ENCODE results near the gene RMC1.
"Not testable (repeated sequence)": the region's sequence is repeated elsewhere in the genome, so short reads cannot be mapped to it uniquely, and the experiment has no call there.

The RMC1 gene

DNA sequence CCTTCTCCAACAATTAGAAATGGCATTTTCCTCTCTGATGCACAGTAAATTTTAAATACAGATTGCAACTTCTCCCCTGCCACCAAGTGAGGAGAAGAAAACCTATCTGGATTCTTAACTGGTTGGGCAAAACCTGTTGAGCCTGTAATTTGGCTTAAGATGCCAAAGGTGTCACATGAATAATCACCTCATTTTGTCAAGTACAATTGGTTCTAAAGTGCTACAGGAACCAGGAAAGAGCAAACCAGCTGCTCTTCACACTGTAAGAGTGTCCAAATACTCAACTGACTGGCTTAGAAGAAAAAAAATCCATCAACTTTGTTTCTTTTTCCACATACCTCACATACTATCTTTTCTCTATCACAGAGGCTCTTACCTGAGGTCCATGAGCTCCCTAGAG is 47.6 kb downstream of the RMC1 start:
- Histone ChIP-seq H3K4me1 (ENCODE audit: control insufficient read depth, insufficient read depth, low read length, poor library complexity, severe bottlenecking) (no peaks in the 10 kb centered on the region), H3K36me3 (ENCODE audit: control insufficient read depth, insufficient read depth, low read length) (peaks cover 60% of the 10 kb centered on the region), H3K9me3 (ENCODE audit: control insufficient read depth, low read length) (no peaks in the 10 kb centered on the region), H3K4me3 (ENCODE audit: insufficient read depth, low read depth, low read length, poor library complexity, severe bottlenecking) (no peak overlapping the region), H3K27me3 (replicated peaks; ENCODE audit: control insufficient read depth, insufficient read depth, low read length, poor library complexity, severe bottlenecking) (no peaks in the 10 kb centered on the region), H3K27ac (ENCODE audit: insufficient read depth, low read length, poor library complexity, severe bottlenecking) (no peak overlapping the region)
- no peak for DNase-seq

DNA sequence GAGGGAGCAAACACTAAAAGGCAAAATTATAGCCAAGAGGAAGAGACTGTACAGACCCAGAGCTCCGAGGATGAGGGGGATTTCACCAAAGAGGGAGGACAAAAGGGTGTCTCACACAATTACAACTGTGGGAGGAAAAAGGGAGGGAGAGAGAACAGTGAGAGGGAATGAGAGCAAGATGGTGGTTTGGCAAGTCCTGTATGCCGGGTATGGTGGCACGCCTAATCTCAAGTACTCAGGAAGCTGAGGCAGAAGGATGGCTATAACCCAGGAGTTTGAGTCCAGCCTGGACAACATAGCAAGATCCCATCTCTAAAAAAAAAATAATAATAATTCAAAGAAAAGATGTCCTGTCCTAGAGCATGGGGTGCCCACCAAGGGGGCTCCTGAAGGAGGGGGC is 48.7 kb downstream of the RMC1 start:
- Histone ChIP-seq H3K4me3 (ENCODE audit: insufficient read depth, low read depth, low read length, poor library complexity, severe bottlenecking) (no peak overlapping the region), H3K27ac (ENCODE audit: insufficient read depth, low read length, poor library complexity, severe bottlenecking) (no peak overlapping the region), H3K36me3 (ENCODE audit: control insufficient read depth, insufficient read depth, low read length) (peaks cover 64% of the 10 kb centered on the region)

DNA sequence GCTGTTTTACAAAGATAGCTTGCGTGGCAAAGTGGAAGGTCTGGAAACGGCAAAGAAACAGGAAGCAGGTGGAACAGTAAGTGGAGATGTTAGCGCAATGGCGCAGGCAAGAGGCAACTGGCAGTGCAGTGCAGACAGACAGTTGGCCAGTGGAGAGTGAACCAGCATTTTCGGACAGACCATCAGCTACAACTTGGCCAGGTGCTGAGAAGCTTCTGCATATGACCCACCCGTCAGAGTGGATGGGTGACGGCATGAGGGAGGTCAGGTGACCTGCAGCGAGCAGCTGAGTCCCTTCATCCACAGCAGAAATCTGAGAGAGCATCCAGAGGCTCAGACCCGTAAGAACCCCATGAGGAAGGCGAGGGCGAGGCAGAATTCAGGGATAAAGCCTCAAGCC is 49.2 kb downstream of the RMC1 start:
- Histone ChIP-seq H3K36me3 (ENCODE audit: control insufficient read depth, insufficient read depth, low read length) (peaks cover 59% of the 10 kb centered on the region), H3K27me3 (replicated peaks; ENCODE audit: control insufficient read depth, insufficient read depth, low read length, poor library complexity, severe bottlenecking) (no peaks in the 10 kb centered on the region), H3K9me3 (ENCODE audit: control insufficient read depth, low read length) (no peaks in the 10 kb centered on the region), H3K4me3 (ENCODE audit: insufficient read depth, low read depth, low read length, poor library complexity, severe bottlenecking) (no peak overlapping the region), H3K4me1 (ENCODE audit: control insufficient read depth, insufficient read depth, low read length, poor library complexity, severe bottlenecking) (no peaks in the 10 kb centered on the region), H3K27ac (ENCODE audit: insufficient read depth, low read length, poor library complexity, severe bottlenecking) (no peak overlapping the region)
- no peak for DNase-seq

More for the DNA sequence above, 48.7 kb downstream of the RMC1 start:
- Histone ChIP-seq H3K4me1 (ENCODE audit: control insufficient read depth, insufficient read depth, low read length, poor library complexity, severe bottlenecking) (no peaks in the 10 kb centered on the region), H3K27me3 (replicated peaks; ENCODE audit: control insufficient read depth, insufficient read depth, low read length, poor library complexity, severe bottlenecking) (no peaks in the 10 kb centered on the region), H3K9me3 (ENCODE audit: control insufficient read depth, low read length) (no peaks in the 10 kb centered on the region)
- DNase-seq = no peak

DNA sequence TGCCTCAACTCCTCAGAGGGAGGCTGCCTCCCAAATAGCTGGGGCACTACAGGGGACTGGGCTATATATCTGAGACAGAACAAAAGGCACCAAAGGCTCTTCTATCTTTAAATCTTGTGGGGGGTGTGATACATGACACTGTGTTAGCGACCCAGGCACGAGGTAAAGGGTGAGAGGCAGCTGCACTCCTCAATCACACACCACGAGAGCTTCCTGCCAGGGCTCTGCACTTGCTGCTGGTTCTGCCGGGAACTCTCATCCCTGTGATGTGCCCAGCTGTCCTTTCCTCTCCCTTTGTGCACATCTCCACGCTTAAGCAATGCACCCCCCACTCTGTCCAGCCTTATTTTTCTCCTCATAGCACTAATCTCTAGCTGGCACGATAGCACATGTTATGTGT is 50.6 kb downstream of the RMC1 start:
- Histone ChIP-seq H3K4me1 (ENCODE audit: control insufficient read depth, insufficient read depth, low read length, poor library complexity, severe bottlenecking) (no peaks in the 10 kb centered on the region), H3K27me3 (replicated peaks; ENCODE audit: control insufficient read depth, insufficient read depth, low read length, poor library complexity, severe bottlenecking) (no peaks in the 10 kb centered on the region), H3K36me3 (ENCODE audit: control insufficient read depth, insufficient read depth, low read length) (peaks cover 55% of the 10 kb centered on the region), H3K9me3 (ENCODE audit: control insufficient read depth, low read length) (no peaks in the 10 kb centered on the region), H3K4me3 (ENCODE audit: insufficient read depth, low read depth, low read length, poor library complexity, severe bottlenecking) (no peak overlapping the region), H3K27ac (ENCODE audit: insufficient read depth, low read length, poor library complexity, severe bottlenecking) (no peak overlapping the region)
- DNase-seq = no peak

DNA sequence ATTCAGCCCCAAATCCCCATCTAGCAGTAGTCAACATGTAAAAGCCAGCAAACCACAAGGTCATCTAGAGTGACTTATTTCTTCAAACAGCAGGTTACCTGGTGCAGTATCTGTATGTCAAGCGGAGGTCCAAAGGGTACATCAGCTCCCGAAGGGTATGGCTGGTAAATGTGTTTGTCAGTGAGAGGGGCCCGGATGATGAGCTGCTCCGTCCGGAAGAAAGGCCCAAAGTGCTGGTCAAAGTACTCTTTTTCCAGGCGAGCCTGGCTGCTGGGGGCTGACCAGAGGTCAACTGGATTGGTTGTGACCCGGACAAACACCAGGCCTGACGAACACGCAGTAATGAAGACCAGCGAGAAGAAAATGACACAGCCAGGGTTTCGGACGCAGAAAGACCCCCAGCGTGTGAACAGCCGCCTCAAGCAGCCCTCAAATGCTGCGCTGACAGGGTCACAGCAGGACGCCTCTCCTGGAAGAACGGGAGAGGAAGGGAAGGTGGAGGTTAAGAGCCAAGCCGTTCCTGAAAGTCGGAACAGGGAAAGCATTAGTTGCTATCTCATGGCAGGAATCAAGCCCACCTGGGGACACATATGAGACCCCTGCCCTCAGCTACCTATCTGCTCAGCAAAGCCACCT is 53.0 kb downstream of the RMC1 start:
- no peaks in the 10 kb centered on the region for H3K4me1 ChIP-seq (ENCODE audit: control insufficient read depth, insufficient read depth, low read length, poor library complexity, severe bottlenecking)
- H3K4me3 ChIP-seq (ENCODE audit: insufficient read depth, low read depth, low read length, poor library complexity, severe bottlenecking) = no peak overlapping the region
- no peak overlapping the region for H3K27ac ChIP-seq (ENCODE audit: insufficient read depth, low read length, poor library complexity, severe bottlenecking)
- H3K27me3 ChIP-seq (replicated peaks; ENCODE audit: control insufficient read depth, insufficient read depth, low read length, poor library complexity, severe bottlenecking) = no peaks in the 10 kb centered on the region
- H3K36me3 ChIP-seq (ENCODE audit: control insufficient read depth, insufficient read depth, low read length) = peaks cover 67% of the 10 kb centered on the region
- H3K9me3 ChIP-seq (ENCODE audit: control insufficient read depth, low read length) = no peaks in the 10 kb centered on the region
- DNase-seq = no peak

DNA sequence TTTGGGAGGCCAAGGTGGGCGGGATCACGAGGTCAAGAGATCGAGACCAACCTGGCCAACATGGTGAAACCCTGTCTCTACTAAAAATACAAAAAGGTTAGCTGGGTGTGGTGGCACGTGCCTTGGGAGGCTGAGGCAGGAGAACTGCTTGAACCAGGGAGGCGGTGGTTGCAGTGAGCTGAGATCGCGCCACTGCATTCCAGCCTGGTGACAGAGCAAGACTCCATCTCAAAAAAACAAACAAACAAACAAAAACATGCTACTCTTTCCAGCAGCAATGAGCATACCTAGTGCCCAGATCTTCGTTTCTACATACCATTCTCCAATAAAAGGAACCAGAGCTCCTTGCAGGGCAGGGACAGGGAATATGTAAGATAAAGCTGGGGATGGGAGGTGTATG is 54.2 kb downstream of the RMC1 start:
- peaks cover 62% of the 10 kb centered on the region for H3K36me3 ChIP-seq (ENCODE audit: control insufficient read depth, insufficient read depth, low read length)
- not testable (repeated sequence) for DNase-seq; H3K27me3 ChIP-seq (replicated peaks; ENCODE audit: control insufficient read depth, insufficient read depth, low read length, poor library complexity, severe bottlenecking); H3K9me3 ChIP-seq (ENCODE audit: control insufficient read depth, low read length); H3K4me1 ChIP-seq (ENCODE audit: control insufficient read depth, insufficient read depth, low read length, poor library complexity, severe bottlenecking); H3K27ac ChIP-seq (ENCODE audit: insufficient read depth, low read length, poor library complexity, severe bottlenecking); H3K4me3 ChIP-seq (ENCODE audit: insufficient read depth, low read depth, low read length, poor library complexity, severe bottlenecking)

DNA sequence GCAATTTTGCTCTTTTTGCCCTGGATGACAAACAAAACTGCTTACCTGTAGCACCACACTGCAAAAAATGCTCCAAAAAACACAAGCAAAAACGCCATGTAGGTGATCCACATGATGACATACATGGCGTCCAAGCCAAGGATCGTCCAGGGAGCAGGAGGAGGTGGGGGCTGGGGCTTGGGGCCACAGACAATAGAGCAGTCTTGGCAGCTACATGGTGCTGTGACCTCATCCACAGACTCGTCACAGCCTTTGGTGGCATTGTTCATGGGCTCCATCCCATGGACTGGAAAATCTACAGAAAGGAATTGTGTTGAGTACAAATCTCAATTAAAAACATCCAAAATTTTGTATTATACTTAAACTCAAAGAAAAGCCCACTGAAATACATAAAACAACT is 56.9 kb downstream of the RMC1 start:
- Histone ChIP-seq H3K36me3 (ENCODE audit: control insufficient read depth, insufficient read depth, low read length) (peaks cover 40% of the 10 kb centered on the region), H3K27ac (ENCODE audit: insufficient read depth, low read length, poor library complexity, severe bottlenecking) (no peak overlapping the region)
- no peak for DNase-seq

DNA sequence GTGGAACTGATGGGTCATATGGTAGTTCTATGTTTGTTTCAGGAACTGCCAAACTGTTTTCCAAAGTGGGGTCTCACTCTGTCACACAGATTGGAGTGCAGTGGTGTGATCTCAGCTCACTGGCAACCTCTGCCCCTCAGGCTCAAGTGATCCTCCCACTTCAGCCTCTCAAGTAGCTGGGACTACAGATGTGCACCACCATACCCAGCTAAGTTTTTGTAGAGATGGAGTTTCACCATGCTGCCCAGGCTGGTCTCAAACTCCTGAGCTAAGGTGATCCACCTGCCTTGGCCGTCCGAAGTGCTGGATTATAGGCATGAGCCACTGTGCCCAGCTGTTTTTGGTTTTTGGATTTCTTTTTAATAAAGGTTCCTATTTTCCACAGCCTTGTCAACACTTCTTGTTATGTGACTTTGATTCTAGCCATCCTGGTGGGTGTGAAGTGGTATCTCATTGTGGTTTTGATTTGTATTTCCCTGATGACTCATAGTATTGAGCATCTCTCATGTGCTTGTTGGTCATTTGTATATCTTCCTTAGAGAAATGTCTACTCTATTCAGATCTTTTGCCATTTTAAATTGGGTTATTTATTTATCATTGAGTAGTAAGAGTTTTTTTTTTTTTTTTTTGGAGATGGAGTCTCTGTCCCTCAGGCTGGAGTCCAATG is 60.2 kb downstream of the RMC1 start:
- no peaks in the 10 kb centered on the region for H3K27me3 ChIP-seq (replicated peaks; ENCODE audit: control insufficient read depth, insufficient read depth, low read length, poor library complexity, severe bottlenecking)
- H3K4me1 ChIP-seq (ENCODE audit: control insufficient read depth, insufficient read depth, low read length, poor library complexity, severe bottlenecking) = no peaks in the 10 kb centered on the region
- no peak overlapping the region for H3K27ac ChIP-seq (ENCODE audit: insufficient read depth, low read length, poor library complexity, severe bottlenecking)
- no peak for DNase-seq
- H3K36me3 ChIP-seq (ENCODE audit: control insufficient read depth, insufficient read depth, low read length) = peaks cover 48% of the 10 kb centered on the region
- H3K9me3 ChIP-seq (ENCODE audit: control insufficient read depth, low read length) = no peaks in the 10 kb centered on the region
- H3K4me3 ChIP-seq (ENCODE audit: insufficient read depth, low read depth, low read length, poor library complexity, severe bottlenecking) = no peak overlapping the region

More for the DNA sequence above, 56.9 kb downstream of the RMC1 start:
- no peak overlapping the region for H3K4me3 ChIP-seq (ENCODE audit: insufficient read depth, low read depth, low read length, poor library complexity, severe bottlenecking)
- no peaks in the 10 kb centered on the region for H3K27me3 ChIP-seq (replicated peaks; ENCODE audit: control insufficient read depth, insufficient read depth, low read length, poor library complexity, severe bottlenecking)
- H3K9me3 ChIP-seq (ENCODE audit: control insufficient read depth, low read length) = no peaks in the 10 kb centered on the region
- no peaks in the 10 kb centered on the region for H3K4me1 ChIP-seq (ENCODE audit: control insufficient read depth, insufficient read depth, low read length, poor library complexity, severe bottlenecking)

DNA sequence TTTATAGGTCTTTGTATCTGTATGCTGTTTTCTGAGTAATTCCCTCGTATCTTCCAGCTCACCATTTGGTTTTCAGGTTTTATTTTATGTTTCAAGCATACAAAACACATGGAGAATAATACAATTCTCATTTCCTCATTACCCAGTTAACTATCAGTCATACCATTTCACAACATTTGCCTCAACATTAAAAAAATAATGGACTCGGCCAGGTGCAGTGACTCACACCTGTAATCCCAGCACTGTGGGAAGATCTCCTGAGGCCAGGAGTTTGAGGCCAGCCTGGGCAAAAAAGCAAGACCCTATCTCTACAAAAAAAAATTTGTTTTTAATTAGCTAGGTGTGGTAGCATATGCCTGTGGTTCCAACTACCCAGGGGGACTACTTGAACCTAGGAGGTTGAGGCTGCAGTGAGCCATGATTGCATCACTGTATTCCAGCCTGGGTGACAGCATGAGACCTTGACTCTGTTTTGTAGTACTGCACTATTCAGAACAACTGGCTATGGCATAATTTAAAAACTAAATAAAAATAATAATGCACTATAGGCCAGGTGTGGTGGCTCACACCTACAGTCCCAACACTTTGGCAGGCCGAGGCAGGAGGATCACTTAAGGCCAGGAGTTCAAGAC is 62.7 kb downstream of the RMC1 start:
- DNase-seq = no peak
- Histone ChIP-seq H3K4me3 (ENCODE audit: insufficient read depth, low read depth, low read length, poor library complexity, severe bottlenecking) (no peak overlapping the region), H3K36me3 (ENCODE audit: control insufficient read depth, insufficient read depth, low read length) (peaks cover 45% of the 10 kb centered on the region), H3K4me1 (ENCODE audit: control insufficient read depth, insufficient read depth, low read length, poor library complexity, severe bottlenecking) (no peaks in the 10 kb centered on the region), H3K27me3 (replicated peaks; ENCODE audit: control insufficient read depth, insufficient read depth, low read length, poor library complexity, severe bottlenecking) (no peaks in the 10 kb centered on the region), H3K27ac (ENCODE audit: insufficient read depth, low read length, poor library complexity, severe bottlenecking) (no peak overlapping the region), H3K9me3 (ENCODE audit: control insufficient read depth, low read length) (no peaks in the 10 kb centered on the region)

DNA sequence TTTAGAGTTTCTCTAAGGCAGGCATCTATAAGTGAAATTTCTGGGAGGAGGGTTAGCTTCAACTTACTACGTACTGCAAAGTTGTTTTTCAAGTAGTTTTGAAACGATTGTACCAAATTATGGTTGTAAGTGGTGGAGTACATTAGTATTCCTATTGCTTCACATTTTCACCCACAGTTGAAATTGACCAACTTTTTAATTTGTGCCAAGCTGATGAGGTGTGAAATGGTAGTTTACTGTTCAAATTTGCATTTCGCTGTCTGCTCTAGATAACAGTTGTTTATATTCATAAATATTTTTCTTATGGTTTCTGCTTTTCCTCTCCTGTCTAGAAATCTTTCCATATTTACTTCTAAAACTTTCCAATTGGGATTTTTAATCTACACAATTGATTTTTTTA is 64.4 kb downstream of the RMC1 start:
- no peak overlapping the region for H3K27ac ChIP-seq (ENCODE audit: insufficient read depth, low read length, poor library complexity, severe bottlenecking)
- DNase-seq = no peak
- H3K36me3 ChIP-seq (ENCODE audit: control insufficient read depth, insufficient read depth, low read length) = peaks cover 41% of the 10 kb centered on the region
- no peaks in the 10 kb centered on the region for H3K4me1 ChIP-seq (ENCODE audit: control insufficient read depth, insufficient read depth, low read length, poor library complexity, severe bottlenecking)
- H3K9me3 ChIP-seq (ENCODE audit: control insufficient read depth, low read length) = no peaks in the 10 kb centered on the region
- no peak overlapping the region for H3K4me3 ChIP-seq (ENCODE audit: insufficient read depth, low read depth, low read length, poor library complexity, severe bottlenecking)
- H3K27me3 ChIP-seq (replicated peaks; ENCODE audit: control insufficient read depth, insufficient read depth, low read length, poor library complexity, severe bottlenecking) = no peaks in the 10 kb centered on the region

All from effector memory CD4-positive, alpha-beta T cell (primary cell).